Transverse colon (tissue), 4 donors: ENCODE data around the gene P4HA1.

Experiments used
- CTCF ChIP-seq, 5 experiments: fragments of 200-600 bp in 3 of 5; fragments of 450-650 bp in 2 of 5; sonication (generic) in 3 of 5; IDR thresholded peaks; 1 replicate in 2 of 5; 2 replicates in 3 of 5; pipeline ENCODE4 v1.5.1; 2016 to 2017; ENCODE audit warnings: antibody characterized with exemption in 5 of 5, inconsistent platforms in 3 of 5, mild to moderate bottlenecking in 2 of 5, moderate library complexity in 1 of 5
- POLR2A ChIP-seq: fragments of 450-650 bp; IDR thresholded peaks from one replicate; pipeline ENCODE4 v1.6.1; 2016; ENCODE audit warnings: antibody characterized with exemption, mild to moderate bottlenecking, moderate library complexity
- POLR2AphosphoS5 ChIP-seq, 3 donors: sonication (generic); formaldehyde crosslinking; IDR thresholded peaks; one replicate each; pipeline ENCODE4 v1.6.1; 2016; ENCODE audit warnings: antibody characterized with exemption in 3 of 3

GRCh38 chr10:73021050-73021449, 75.6 kb downstream of the P4HA1 start:
- TF ChIP-seq CTCF (IDR thresholded peaks at IDR 0.05): no peak
- TF ChIP-seq POLR2A: no peak
- TF ChIP-seq POLR2AphosphoS5 (IDR thresholded peaks at IDR 0.05): no peak
